Limb (tissue), 2 donors: ENCODE data around the gene PLCL1.

Source experiments
- DNase-seq, 2 donors: peaks; one replicate each; pipeline ENCODE4 v3.0.0-alpha.2; 2016; ENCODE audit errors: extremely low spot score in 2 of 2

PLCL1 gene

GRCh38 chr2:197852108-197852507, 47.7 kb downstream of the PLCL1 start:
- DNase-seq: no peak

GRCh38 chr2:197853549-197853948, 49.2 kb downstream of the PLCL1 start:
- no peak for DNase-seq

GRCh38 chr2:197857476-197858107, 53.2 kb downstream of the PLCL1 start:
- DNase-seq: no peak

- no peak for DNase-seq
These were observed 54.3 kb downstream of the PLCL1 start for GRCh38 chr2:197858607-197859140.

GRCh38 chr2:197862246-197862955, 58.0 kb downstream of the PLCL1 start:
- no peak for DNase-seq

- no peak for DNase-seq
These were observed 59.4 kb downstream of the PLCL1 start for GRCh38 chr2:197863744-197864143.

GRCh38 chr2:197866455-197866854, 62.1 kb downstream of the PLCL1 start:
- DNase-seq: no peak

- DNase-seq: no peak
These were observed 62.6 kb downstream of the PLCL1 start for GRCh38 chr2:197867033-197867432.

GRCh38 chr2:197867624-197868023, 63.2 kb downstream of the PLCL1 start:
- no peak for DNase-seq

- DNase-seq: no peak
These were observed 63.8 kb downstream of the PLCL1 start for GRCh38 chr2:197868206-197868605.

- DNase-seq: no peak
These were observed 64.6 kb downstream of the PLCL1 start for GRCh38 chr2:197869041-197869440.

- DNase-seq: no peak
These were observed 65.2 kb downstream of the PLCL1 start for GRCh38 chr2:197869501-197870111.

GRCh38 chr2:197870137-197870536, 65.7 kb downstream of the PLCL1 start:
- no peak for DNase-seq

GRCh38 chr2:197871780-197872456, 67.5 kb downstream of the PLCL1 start:
- no peak for DNase-seq

GRCh38 chr2:197873293-197873701, 68.9 kb downstream of the PLCL1 start:
- no peak for DNase-seq

GRCh38 chr2:197875763-197876162, 71.4 kb downstream of the PLCL1 start:
- no peak for DNase-seq

GRCh38 chr2:197876524-197876923, 72.1 kb downstream of the PLCL1 start:
- DNase-seq: no peak

- DNase-seq: no peak
These were observed 72.6 kb downstream of the PLCL1 start for GRCh38 chr2:197877038-197877437.

GRCh38 chr2:197878792-197879191, 74.4 kb downstream of the PLCL1 start:
- no peak for DNase-seq

GRCh38 chr2:197879812-197880408, 75.5 kb downstream of the PLCL1 start:
- no peak for DNase-seq

GRCh38 chr2:197883354-197884032, 79.1 kb downstream of the PLCL1 start:
- DNase-seq: no peak
